ENCODE results near the gene NECAB2. TPM values are rescaled to one million over a fixed set of nuclear protein-coding genes. Genes with fewer than 3 reads are reported as not detected.

The NECAB2 gene
- total RNA-seq, 1 donor from 2014 or later: 6.5 TPM

DNA sequence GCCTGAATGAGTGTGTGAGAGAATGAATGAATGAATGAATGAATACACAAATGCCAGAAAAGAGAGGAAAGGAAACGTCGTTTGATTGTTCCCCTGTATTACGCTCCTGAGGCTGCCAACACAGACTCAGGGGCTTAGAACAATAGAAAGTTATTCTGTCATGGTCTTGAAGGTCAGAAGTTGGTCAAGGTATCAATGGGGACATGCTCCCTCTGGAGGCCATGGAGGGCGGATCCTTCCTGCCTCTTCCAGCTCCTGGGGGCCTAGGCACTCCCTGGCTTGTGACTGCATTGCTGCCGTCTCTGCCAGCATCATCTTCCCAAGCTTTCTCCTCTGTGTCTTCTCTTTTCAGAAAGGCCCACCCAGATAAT lies 76.1 kb downstream of the NECAB2 start:
- TF ChIP-seq, protein P1, sequence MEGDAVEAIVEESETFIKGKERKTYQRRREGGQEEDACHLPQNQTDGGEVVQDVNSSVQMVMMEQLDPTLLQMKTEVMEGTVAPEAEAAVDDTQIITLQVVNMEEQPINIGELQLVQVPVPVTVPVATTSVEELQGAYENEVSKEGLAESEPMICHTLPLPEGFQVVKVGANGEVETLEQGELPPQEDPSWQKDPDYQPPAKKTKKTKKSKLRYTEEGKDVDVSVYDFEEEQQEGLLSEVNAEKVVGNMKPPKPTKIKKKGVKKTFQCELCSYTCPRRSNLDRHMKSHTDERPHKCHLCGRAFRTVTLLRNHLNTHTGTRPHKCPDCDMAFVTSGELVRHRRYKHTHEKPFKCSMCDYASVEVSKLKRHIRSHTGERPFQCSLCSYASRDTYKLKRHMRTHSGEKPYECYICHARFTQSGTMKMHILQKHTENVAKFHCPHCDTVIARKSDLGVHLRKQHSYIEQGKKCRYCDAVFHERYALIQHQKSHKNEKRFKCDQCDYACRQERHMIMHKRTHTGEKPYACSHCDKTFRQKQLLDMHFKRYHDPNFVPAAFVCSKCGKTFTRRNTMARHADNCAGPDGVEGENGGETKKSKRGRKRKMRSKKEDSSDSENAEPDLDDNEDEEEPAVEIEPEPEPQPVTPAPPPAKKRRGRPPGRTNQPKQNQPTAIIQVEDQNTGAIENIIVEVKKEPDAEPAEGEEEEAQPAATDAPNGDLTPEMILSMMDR (conservative IDR thresholded peaks at IDR 0.05): peak; percentile 64
- Mint-ChIP-seq H3K4me3 (no peak overlapping the region), H3K27me3 (peaks cover 14% of the 10 kb centered on the region), H3K9me3 (no peaks in the 10 kb centered on the region), H3K36me3 (no peaks in the 10 kb centered on the region), H3K4me1 (ENCODE audit: unreplicated experiment) (peaks cover 22% of the 10 kb centered on the region), H3K27ac (peak overlapping the region; percentile 40)
- no peak for DNase-seq (ENCODE audit: extremely low spot score, unreplicated experiment)

DNA sequence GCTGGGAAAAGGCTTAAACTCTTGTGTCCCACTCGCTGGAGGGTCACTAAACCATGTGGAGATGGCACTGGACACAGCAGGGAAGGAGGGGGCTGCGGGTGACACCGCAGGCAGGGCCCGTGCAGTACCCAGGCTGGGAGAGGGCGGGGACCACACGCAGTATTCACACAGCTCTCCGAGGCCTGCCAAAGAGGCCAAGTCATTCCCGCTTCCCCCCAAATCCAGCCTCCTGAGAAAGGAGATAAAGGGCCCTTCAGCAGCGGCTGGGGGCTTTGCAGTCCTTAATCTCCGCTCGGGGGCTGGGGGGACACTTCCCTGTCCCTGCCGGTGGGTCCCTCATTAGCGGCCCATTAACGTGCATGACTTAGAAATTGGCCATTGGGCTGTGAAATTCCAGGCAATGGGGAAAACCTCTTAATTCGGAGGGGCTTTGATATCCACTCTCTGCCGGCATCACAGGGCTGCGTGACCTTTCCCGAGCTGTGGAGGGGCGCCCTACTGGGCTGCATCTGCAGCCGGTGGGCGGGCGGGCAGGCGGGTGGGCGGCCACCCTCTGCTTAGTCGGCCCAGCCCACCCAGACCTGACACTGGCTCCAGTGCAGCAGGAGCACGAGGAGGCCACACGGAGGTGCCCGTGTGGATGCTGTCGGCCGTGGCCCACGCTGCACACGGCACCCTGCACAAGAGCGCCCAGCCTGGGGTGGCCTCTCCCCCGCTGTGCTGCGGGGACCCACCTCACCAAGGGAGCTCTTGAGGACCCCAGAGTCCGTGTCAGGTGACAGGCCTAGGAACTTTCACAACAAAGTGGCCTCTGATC lies 77.2 kb downstream of the NECAB2 start:
- H3K27ac Mint-ChIP-seq: no peak overlapping the region
- H3K4me3 Mint-ChIP-seq: no peak overlapping the region
- H3K4me1 Mint-ChIP-seq (ENCODE audit: unreplicated experiment): peaks cover 22% of the 10 kb centered on the region
- no peak for DNase-seq (ENCODE audit: extremely low spot score, unreplicated experiment)
- TF ChIP-seq, protein P1 (conservative IDR thresholded peaks at IDR 0.05): no peak
- H3K9me3 Mint-ChIP-seq: no peaks in the 10 kb centered on the region
- H3K36me3 Mint-ChIP-seq: no peaks in the 10 kb centered on the region
- H3K27me3 Mint-ChIP-seq: peaks cover 14% of the 10 kb centered on the region

DNA sequence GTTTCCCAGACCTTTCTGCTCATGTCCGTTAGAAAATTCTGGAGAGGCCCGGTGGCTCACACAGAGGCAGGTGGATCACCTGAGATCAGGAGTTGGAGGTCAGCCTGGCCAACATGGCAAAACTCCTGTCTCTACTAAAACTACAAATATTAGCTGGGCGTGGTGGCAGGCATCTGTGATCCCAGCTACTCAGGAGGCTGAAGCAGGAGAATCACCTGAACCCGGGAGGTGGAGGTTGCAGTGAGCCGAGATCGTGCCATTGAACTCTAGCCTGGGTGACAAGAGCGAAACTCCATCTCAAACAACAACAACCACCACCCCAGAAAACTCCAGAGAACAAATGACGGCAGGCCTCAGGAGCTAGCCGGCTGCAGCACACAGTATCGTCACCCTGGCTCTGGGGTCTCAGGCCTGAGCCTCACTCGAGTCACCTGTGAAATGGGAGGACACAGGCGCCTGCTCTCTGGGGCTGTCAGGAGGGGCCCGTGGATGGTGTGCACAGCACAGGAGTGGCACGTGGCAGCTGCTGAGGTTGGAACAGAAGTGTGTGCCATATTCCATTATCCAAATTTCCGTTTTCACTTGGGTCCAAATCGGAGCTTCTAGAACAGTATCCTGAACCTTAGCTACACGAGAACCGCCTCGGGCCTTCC lies 77.9 kb downstream of the NECAB2 start:
- Mint-ChIP-seq H3K36me3 (no peaks in the 10 kb centered on the region), H3K27me3 (peaks cover 12% of the 10 kb centered on the region), H3K9me3 (no peaks in the 10 kb centered on the region), H3K4me1 (ENCODE audit: unreplicated experiment) (peaks cover 18% of the 10 kb centered on the region), H3K27ac (no peak overlapping the region), H3K4me3 (no peak overlapping the region)
- no peak for DNase-seq (ENCODE audit: extremely low spot score, unreplicated experiment)
- TF ChIP-seq, protein P1 (conservative IDR thresholded peaks at IDR 0.05): no peak

DNA sequence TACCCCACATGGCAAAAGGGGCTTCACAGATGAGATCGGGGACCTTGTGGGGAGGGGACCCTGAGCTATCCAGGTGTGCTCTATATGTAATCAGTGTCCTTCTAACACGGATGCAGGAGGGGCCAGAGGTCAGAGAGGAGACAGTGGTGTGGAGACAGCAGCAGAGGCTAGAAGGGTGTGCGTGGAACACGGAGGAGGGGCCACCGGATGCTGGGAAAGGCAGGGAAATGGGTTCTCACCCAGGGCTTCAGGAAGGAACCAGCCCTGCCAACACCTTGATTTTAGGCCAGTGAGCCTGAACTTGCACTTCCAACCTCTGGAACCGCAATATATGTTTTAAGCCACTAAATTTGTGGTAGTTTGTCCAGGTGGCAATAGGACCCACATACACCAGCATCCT lies 79.2 kb downstream of the NECAB2 start:
- H3K27me3 Mint-ChIP-seq: peaks cover 10% of the 10 kb centered on the region
- no peak for DNase-seq (ENCODE audit: extremely low spot score, unreplicated experiment)
- no peak overlapping the region for H3K27ac Mint-ChIP-seq
- H3K36me3 Mint-ChIP-seq: no peaks in the 10 kb centered on the region
- no peak overlapping the region for H3K4me3 Mint-ChIP-seq
- TF ChIP-seq, protein P1 (conservative IDR thresholded peaks at IDR 0.05): no peak
- peaks cover 17% of the 10 kb centered on the region for H3K4me1 Mint-ChIP-seq (ENCODE audit: unreplicated experiment)
- no peaks in the 10 kb centered on the region for H3K9me3 Mint-ChIP-seq

DNA sequence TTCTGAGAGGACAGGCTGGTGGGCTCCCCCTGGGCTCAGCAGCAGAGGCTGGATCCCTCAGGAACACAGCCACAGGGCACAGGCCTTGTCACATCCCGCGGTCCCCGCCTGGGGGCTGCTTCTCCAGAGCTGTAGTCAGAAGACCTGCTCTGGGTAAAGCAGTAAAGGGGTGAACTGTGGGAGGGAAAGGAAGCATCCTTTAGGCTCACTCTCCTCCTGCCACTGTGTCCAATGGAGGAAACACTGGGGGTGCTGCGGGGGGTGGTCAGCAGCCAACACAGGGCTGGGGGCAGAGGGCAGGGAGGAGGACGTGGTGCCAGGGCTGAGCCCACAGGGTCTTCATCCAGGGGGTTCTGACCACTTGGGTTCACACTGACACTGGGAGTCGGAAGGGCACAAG lies 79.6 kb downstream of the NECAB2 start:
- no peak overlapping the region for H3K27ac Mint-ChIP-seq
- H3K4me1 Mint-ChIP-seq (ENCODE audit: unreplicated experiment): peaks cover 17% of the 10 kb centered on the region
- H3K4me3 Mint-ChIP-seq: no peak overlapping the region
- no peaks in the 10 kb centered on the region for H3K9me3 Mint-ChIP-seq
- no peak for DNase-seq (ENCODE audit: extremely low spot score, unreplicated experiment)
- peaks cover 10% of the 10 kb centered on the region for H3K27me3 Mint-ChIP-seq
- TF ChIP-seq, protein P1 (conservative IDR thresholded peaks at IDR 0.05): no peak
- H3K36me3 Mint-ChIP-seq: peaks cover 3% of the 10 kb centered on the region

Measured in type B pancreatic cell (in vitro differentiated cells).